ENCODE measurements around the gene CASZ1.

Gene CASZ1

DNA sequence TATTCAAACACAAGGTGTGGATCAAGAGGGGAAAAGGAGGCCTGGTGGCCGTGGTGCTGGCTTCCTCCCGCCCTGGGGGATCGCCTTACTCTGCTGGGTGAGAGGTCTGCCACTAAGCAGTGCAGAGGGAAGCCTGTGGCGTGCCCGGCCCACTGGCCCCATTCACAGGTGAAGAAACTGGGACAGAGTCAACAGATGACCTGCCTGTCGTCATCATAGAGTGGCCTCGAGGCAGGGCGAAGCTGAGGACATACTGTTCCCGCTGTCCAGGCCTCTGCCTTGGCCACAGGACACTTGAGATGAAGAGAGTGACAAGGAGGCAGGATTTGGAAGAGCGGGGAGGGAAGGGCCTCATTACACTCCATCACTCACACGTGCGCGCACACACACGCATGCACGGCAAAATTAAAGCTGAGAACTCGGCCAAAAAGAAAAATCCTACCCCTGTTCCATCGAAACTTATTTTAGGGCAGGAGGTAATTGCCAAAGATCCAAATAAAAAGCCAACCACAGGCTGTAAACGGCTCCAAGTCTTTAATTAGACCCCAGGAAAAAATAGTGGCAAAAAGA lies 50.5 kb downstream of the CASZ1 start:
- no peak for DNase-seq (ENCODE audit: low read depth)

DNA sequence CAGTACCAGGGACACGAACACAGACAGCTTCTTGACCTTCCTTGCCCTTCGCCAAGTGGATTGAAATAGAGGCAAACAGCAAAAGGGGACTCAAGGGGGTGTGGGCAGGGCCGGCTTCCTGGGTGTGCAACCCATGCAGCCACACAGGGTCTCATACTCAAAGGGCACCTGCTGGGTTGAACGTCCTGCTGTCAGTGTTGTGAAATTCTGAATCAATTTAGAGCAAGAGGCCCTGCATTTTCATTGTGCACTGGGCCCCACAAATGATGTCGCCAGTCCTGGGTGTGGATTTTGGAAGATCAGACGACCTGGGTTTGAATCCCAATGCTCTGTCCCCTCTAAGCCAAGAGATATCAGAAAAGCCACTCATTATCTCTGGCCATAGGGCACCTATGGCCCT lies 51.1 kb downstream of the CASZ1 start:
- no peak for DNase-seq (ENCODE audit: low read depth)

DNA sequence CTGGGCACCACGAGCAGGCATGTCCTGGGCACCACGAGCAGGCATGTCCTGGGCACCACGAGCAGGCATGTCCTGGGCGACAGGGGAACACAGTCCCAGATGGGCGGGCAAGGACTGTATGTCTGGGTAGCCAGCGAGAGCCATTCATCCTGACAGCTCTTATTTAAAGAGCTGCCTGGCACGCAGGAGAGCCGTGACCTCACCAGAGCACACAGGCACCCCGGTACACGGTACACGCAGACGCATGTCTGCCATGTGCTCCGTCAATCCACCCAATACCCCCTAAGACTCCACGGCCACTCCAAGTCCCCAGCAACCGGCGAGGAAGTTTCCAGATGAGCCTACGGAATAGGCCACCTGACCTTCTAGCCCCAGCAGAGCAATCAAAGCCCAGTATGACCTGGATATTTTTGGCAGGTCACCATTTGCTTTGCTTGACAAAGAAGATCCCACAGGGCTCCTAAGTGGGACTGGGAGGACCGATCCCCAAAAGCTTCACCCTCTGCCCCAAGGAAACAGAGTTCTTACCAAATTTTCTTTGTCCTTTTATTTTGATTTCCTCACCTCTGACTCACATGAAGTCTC lies 51.7 kb downstream of the CASZ1 start:
- no peak for DNase-seq (ENCODE audit: low read depth)

DNA sequence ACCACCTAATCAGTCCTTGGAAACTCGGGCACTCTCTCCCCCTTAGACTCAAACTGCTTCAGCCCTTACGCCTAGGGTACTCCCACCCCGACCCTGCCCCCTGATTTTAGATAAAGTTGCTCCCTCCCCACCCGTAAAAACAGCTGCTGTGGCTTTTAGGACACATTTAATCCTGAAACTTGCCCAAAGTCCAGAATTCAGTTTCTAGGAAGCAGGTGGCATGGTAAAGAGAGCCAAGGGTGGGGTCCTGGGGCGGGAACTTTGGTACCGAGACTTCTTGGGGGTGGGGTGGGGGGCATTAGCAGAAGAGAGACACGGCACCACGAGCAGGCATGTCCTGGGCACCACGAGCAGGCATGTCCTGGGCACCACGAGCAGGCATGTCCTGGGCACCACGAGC lies 52.4 kb downstream of the CASZ1 start:
- no peak for DNase-seq (ENCODE audit: low read depth)

DNA sequence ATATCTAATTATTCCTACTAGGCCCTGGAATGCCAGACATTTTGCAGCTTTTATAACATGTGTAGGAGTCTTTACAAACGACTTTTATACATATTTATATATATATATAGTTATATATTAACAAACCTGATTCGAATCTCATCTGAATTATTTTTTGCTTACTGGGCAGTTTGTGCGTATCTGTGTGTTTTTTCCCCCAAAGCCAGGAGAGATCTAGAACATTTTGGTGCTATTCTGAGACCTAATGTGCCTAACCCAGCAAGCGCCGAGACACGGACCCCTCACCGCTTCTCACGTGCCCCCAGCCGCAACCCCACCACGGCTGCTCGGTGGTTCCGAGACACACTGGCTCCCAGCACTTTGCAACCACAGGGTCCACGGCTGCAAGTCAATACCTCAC lies 54.8 kb downstream of the CASZ1 start:
- DNase-seq (ENCODE audit: low read depth): no peak

DNA sequence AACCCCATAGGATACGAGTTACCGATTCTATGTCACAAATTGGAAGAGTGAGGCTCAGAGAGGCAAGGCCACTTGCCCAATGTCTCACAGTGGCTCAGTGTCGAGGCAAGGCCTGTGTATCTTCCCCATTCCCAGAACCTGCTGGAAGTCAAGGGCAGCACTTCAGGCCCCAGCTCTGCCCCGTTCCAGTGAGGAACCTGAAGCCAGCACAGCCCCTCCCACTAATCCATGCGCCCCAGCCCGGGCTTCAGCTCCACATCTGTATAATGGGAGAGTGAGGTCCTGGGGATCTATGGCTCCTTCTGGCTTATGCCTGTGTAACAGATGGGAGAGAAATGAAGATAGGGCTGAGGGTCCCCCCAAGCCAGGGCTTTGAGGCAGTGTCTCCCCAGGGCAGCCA lies 56.3 kb downstream of the CASZ1 start:
- no peak for DNase-seq (ENCODE audit: low read depth)

DNA sequence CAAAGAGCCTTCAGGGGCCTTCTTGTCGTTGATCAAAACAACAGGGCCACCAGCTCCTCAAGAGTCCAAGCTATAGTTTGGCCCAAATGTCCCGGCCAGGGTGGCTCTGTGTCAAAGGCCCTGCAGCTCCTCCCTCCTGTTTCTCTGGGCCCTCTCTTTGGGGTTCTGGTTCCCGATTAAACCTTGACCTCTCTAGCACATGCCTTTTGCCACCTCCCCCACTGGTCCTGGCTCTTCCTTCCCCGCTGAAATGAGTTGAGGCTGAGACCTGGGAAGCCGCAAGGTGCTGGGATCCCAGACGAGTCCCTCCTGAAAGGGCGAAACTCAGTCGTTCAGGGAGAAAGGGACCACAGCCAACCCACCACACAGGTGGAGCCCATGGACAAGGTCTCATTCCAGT lies 56.9 kb downstream of the CASZ1 start:
- no peak for DNase-seq (ENCODE audit: low read depth)

DNA sequence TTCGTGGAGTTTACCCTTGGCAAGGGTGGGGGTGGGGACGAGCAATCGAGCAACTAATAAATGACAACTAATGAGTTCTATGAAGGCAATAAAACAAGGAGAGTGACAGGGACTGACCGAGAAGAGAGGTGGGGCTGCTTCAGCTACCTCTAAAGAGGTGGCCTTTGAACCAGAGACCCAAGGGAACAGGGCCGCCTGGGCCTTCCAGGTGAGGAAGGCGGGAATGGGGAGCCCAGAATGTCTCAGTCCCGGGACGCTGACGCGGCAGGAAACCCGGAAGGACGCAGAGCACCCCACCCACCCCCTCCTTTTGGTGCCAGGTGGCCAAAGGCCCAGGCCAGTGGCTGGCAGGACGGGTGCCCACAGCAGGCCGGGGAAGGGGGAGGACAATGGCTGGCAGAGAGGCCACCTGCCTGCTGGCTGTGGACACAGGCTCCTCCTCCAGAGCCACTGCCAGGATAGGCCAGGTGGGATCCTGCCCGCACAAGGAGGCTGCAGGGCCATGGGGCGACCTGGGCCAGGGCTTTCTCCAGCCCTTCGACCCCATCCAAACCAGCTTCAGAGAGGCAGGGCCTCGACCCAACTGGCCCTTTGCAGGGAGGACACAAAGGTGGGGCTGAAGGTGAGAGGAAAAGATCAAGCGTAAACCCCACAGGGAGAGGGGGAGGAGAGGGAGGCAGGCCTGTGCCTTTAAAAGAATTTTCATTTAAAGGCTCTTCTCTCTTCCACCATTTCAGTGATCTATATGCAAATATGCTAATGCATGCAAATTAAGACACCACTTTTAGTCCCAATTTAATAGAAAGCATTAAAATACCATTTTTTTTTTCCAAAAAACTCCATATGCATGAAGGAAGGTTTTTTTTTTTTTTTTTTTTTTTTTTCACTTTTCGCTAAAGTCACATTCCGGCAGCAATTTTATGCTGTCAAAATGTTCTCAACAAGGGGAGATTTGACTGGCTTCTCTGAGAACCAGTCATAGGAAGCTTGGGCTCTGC lies 58.1 kb downstream of the CASZ1 start:
- DNase-seq (ENCODE audit: low read depth): no peak

DNA sequence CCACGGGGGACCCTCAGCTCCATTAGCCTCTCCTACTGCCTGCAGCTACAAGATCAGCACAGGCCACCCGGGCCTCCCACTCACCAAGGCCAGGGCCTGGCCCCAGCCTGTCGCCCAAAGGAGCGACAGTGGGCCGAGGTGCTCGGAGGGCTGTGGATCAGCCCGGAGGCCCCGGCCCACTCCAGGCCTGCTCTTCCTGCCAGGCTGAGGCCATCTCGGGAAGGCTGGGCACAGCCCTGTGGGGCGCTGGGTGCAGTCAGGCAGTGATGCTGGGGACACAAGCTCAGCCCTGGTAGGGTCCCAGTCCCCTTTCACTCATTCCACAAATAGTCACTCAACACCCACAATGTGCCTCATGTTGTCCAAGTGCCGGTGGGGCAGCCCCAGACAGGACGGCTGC lies 58.8 kb downstream of the CASZ1 start:
- DNase-seq (ENCODE audit: low read depth): no peak

DNA sequence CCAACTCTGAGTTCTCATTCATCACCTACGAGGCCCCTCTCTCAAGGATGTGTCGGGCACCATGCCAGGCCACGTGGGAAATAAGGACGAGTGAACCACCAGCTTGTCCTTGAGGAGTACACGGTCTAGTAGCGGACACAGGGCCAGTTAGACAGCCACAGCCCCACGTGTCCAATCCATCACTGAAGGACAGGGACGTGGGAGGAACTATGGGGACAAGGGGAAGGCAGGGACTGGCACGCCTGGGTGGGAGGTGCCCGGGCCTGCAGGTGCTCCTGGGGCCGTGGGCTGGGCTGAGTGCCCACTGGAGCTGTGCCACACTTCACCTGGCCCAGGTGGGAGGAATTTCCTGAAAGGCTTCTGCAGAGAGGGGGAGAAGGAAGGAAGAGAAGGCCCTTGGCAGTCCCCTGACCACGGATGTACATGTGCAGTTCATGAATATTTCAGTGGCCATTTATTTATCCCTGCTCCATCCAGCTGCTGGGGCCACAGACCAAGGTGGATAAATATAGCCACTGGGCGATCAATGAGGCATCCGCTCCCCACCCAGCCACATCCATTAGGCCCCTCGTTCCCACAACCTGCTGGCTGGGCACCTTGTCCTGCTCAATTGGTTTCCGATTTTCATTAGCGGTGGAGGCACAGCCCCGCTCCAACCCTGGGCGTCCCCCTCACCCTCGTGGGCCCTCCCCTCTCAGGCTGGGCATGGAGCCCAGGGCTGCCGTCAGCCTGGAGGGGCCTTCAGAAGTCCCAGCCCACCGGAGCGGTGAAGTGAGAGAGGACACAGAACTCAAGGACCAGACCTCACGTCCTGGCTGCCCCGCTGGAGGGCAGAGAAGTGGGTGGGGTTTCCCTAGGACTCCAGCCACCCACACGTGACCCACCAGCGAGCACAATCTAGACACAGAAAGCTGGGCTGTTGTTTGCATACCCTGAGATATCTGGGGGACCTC lies 59.5 kb downstream of the CASZ1 start:
- no peak for DNase-seq (ENCODE audit: low read depth)

DNA sequence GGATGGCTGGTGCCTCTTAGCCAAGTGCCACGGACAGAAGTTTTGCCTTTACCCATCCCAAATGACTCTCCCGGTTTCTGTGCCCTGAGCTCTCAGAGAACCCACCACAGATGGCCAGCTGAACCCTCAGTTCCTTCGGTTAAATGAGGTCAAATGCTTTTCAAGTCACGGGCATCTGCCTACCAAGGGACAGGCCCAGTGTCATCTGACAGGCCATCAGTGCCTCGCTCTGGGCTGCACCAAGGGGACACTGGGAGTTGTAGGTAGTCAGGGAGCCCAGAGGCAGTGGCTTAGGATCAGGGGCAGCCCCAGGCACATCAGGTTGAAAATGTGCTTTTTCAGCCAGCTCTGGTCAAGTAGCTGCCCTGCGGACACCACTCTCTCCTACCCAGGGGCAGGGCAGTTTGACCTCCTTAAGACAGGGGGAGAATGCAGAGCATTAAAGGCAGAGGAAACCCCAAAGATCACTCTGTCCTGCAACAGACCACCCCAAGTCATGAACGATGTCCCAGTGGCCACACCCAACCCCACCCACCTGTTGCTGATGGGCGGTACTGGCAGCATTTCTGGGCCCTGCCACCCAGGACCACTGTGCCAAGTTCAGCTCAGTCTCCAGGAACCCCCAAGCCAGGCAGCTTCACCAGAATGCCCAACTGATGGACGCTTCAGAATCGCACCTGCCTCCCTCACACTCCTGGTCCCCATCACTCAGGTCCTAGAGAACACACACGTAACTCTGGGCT lies 60.7 kb downstream of the CASZ1 start:
- no peak for DNase-seq (ENCODE audit: low read depth)

DNA sequence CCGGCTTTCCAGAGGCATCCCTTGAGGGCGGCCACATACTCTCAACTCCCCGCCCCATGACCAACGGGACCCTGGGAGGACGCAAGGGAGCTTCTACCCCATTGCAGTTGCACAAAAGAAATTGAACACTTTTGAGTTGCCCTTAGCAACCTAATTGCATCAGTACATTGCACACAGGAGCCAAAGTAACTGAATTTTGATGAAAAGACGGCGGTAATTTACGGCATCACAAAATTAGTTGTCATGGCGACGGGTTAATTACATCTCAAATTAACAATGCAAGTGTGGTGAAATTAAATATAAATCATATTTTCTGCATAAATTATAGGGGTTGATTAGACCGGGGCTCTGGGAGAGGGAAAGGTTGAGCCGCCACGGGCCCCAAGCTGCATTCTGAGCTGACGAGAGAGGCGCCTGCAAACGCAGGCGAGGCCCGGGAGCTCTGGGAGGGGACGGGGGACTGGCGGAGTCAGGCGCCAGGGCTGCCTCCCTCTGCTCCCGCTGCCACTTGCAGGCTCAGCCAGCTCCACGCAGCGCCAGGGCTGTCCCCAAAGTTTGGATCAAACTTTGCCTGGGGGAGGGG lies 61.4 kb downstream of the CASZ1 start:
- DNase-seq (ENCODE audit: low read depth): no peak

DNA sequence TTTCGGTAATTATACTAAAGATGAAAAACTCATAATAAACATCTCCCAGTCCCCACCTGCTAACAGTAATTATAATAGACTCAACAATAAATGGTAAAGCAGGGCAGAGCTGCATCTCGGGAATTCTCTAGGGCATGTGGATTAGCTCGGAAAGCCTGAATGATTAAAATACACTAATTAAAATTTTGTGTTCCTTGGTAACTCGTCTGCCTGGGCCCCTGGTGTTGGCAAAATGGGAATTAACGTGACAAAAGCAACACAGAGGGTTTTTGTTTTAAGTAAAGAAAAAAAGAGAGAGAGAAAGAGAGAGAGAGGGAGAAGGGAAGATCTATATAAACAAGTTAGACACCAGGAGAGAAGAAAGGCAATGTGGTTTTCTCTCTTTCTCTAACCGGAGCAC lies 62.1 kb downstream of the CASZ1 start:
- no peak for DNase-seq (ENCODE audit: low read depth)

DNA sequence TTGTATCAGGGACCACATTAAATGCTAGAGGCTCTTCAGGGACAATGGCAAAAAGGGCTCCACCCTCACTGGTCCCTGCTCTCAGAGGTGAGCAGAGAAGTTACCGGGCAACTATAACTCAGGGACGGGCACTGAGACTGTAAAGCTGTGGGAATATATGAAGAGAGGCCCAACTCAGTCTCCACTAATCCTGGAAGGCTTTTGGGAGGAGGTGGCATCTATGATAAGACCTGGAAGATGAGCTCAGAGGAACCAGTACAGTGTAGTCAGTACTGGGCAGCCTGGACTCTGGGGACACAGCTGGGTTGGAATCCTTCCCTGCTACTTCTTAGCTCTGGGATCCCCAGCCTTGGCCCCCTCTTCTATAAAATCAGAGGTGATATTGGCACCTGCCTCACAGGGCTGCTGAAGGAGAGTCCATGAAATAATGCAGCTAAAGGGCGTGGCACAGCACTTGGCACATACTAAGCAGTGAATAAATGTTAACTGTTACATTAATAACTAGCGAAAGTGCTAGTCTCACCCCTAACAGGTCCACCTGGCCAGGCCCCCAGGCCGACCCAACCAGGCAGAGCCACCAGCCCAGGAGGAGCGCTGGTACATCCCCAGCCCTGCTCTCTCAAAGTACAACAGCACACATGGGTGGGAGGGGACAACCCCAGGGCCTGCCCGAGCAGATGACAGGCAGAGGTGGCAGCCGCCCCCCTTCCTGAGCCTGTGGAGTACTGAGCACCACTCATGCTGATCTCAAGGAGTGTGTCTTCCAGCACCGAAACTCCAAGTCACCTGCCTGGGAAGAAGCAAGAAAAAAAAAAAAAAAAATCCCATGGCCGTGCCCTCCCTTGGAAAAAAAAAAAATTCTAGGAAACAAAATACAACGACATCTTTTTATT lies 62.7 kb downstream of the CASZ1 start:
- no peak for DNase-seq (ENCODE audit: low read depth)

DNA sequence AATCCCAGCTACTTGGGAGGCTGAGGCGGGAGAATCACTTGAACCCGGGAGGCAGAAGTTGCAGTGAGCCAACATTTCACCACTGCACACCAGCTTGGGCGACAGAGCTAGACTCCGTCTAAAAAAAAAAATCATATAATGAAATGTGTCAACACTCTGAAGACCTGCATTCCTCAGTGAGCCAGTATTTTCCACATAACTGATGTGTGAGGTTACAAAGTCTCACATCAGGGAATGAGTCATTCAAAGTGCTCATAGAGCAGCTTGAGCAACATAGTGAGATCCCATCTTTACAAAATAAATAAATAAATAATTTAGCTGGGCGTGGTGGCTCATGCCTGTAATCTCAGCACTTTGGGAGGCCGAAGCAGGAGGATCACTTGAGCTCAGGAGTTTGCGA lies 65.5 kb downstream of the CASZ1 start:
- no peak for DNase-seq (ENCODE audit: low read depth)

DNA sequence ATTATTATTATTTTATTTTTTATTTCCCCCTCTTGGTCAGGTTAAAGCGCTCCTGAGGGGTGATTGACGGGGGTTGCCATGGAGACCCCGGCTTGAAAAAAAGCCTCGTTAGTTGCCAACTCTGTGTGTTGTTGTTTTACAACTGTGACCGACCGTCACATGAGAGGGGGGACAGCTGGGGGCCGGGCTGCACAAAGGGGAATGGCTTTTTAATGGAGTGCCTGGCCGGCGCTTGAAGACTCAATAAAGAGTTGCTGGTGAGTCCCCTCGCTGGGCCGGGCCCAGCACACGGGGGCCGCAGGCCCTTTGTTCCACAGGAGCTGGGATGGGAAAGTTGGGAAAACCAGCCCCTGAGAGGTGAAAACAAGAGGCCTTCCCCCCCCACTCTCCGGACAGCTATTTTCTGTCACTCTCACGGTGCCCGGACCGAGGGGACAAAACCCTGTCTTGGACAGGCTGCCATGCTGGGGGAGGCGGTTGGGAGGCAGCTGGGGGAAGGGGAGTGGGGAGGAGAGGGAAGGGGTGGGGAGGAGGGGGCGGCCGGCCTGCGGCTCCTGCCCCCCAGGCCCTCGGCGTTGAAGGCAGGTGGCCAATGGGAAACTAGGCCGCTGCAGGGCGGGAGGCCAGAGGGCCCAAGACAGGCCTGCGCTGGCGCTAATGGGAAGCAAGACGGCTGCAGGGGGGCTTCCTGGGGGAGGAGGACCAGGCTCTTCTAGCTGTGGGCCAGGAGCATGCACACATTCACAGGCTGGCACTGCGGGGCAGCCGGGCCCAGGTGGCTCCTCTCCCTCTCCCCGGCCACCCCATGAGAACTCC lies 67.6 kb downstream of the CASZ1 start:
- no peak for DNase-seq (ENCODE audit: low read depth)

DNA sequence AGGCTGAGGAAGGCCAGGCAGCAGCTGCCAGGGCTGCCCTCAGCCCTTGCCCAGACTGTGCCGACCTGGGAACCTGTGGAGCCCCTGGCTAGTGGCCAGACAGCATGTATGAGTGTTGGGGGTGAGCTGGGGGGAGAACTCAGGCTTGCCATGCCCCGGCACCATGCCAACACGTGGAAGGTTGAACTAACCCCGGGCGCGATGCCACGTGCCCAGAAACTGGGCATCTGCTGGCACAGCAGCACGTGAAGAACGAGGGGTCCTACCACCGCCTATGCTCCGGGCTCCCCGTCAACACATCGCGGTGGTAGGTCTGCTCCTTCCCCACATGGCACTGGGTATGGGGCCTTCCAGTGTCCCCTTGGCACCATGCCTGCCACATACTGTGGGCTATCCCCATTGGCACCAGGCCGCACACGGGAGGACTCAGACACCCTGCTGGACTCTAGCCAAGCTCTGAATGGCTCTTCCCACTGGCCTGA lies 68.7 kb downstream of the CASZ1 start:
- no peak for DNase-seq (ENCODE audit: low read depth)

DNA sequence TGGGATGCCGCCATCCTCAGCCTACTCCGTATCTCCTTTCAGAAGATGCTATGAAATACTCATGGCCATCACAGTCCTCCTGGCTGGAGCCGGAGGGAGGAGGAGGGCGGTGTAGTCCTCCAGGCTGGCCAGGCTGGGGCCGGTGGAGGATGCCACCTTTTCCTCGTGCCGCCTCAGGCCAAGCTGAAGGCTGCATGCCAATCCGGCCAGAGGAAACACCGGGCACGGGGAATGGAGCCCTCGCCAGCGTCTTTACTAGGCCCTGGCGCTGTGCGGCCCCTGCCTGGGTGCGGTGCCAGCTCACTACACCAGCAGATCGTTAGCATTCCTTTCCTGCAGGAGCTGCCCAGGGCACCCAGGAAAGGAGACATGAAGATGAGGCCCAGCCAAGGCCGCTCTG lies 70.1 kb downstream of the CASZ1 start:
- DNase-seq (ENCODE audit: low read depth): no peak
